Sigmoid colon (tissue), 7 donors: Measurements from ENCODE around the gene PTK7. TPM values are rescaled to one million over a fixed set of nuclear protein-coding genes. Genes with fewer than 3 reads are reported as not detected.

Source experiments
- DNase-seq: peaks from one replicate; pipeline ENCODE4 v3.0.0-alpha.2; 2019
- H3K27ac ChIP-seq, 4 donors: fragments of 200-600 bp; sonication (generic); one replicate each; pipeline ENCODE4 v1.5.1; 2016 to 2019; ENCODE audit warnings: mild to moderate bottlenecking in 1 of 4
- H3K27me3 ChIP-seq, 3 donors: fragments of 200-600 bp; sonication (generic); one replicate each; pipeline ENCODE4 v1.5.1; 2019; ENCODE audit warnings: mild to moderate bottlenecking in 1 of 3
- H3K36me3 ChIP-seq, 4 donors: fragments of 200-600 bp; sonication (generic); one replicate each; pipeline ENCODE4 v1.5.1; 2016 to 2019
- H3K4me1 ChIP-seq, 4 donors: fragments of 200-600 bp; sonication (generic); one replicate each; pipeline ENCODE4 v1.5.1; 2017 to 2019
- H3K4me3 ChIP-seq, 4 donors: fragments of 200-600 bp; sonication (generic); one replicate each; pipeline ENCODE4 v1.5.1; 2017 to 2019; ENCODE audit warnings: mild to moderate bottlenecking in 2 of 4, moderate library complexity in 1 of 4
- H3K9me3 ChIP-seq, 4 donors: fragments of 200-600 bp in 3 of 4; sonication (generic) in 3 of 4; one replicate each; pipeline versions ENCODE4 v1.5.1 to v1.6.1; 2013 to 2019
- EP300 ChIP-seq, 4 donors: sonication (generic); formaldehyde crosslinking; IDR thresholded peaks; one replicate each; pipeline ENCODE4 v1.6.1; 2017; ENCODE audit warnings: antibody characterized with exemption in 4 of 4
- POLR2A ChIP-seq, 2 donors: fragments of 450-650 bp; IDR thresholded peaks; one replicate each; pipeline ENCODE4 v1.6.1; 2016; ENCODE audit warnings: antibody characterized with exemption in 2 of 2, mild to moderate bottlenecking in 2 of 2, moderate library complexity in 2 of 2
- POLR2AphosphoS5 ChIP-seq, 4 donors: sonication (generic); formaldehyde crosslinking; IDR thresholded peaks; one replicate each; pipeline ENCODE4 v1.6.1; 2017; ENCODE audit warnings: antibody characterized with exemption in 4 of 4
- WGBS, 2 donors: extraction: QIAGEN DNeasy Blood & Tissue Kit; methylation state at CpG; one replicate each; pipeline ENCODE4 v1.1.7; 2013; 5-methylcytosine and 5-hydroxymethylcytosine counted together
- intact Hi-C: fragments of 100-400 bp; cut with DNase I; formaldehyde crosslinking; loops from one replicate; pipeline ENCODE4 v1.15.1; 2023
- polyA plus RNA-seq, 3 donors: library from polyadenylated mRNA; stranded (reverse); fragments of 200-250 nt; gene quantifications; one replicate each; pipeline ENCODE4 v1.2.3, GENCODE V29; 2013
- total RNA-seq, 4 donors: library from RNA; depleted of rRNA; stranded (reverse); fragments of >200 nt; gene quantifications; one replicate each; pipeline ENCODE4 v1.1.0, GENCODE V29; 2016
- TF ChIP-seq, protein P1 (sequence below), 4 experiments: fragments of 450-650 bp in 3 of 4; fragments of 200-600 bp in 1 of 4; IDR thresholded peaks; one replicate each; pipeline ENCODE4 v1.5.1; 2016 to 2019; ENCODE audit warnings: antibody characterized with exemption in 4 of 4, mild to moderate bottlenecking in 3 of 4, moderate library complexity in 2 of 4
- donor health status: healthy with polysubstance abuse.
- donor health status: Bipolar disorder and iron deficiency.
- donor health status: healthy.

Gene PTK7
- total and polyA plus RNA-seq, 7 donors = 1.2 to 15.6 (median 6.1) TPM

DNA sequence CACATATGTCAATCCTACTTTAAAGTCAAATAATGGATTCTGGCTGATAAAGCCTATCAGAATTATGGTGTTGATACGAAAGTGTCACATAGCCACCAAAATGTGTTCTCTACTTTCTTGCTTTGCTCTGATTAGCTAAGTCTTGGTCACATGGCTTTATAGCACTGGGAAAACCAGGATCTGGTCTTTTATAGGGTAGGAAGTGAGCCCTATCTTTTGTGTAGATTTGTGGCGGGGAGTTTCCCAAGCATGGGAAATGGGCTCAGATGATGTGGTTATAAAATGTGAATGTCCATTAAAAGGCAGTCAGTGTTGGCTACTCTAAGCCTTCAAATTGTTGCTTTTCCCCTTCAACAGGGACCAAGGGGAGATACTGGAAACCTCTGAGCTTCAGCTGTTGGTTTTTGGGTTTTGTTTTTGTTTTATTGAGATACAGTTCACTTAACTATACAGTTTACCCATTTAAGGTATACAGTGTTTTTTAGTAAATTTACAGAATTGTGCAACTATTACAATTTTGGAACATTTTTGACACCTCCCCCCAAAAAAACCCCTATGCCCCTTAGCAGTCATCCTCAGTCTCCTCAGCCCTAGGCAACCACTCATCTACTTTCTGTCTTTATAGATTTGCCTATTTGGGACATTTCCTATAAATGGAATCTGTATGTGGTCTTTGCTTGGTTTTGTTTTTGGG lies 42.5 kb upstream of the PTK7 start:
- 84 to 87% methylated on average over 2 of the region's 2 CpGs for WGBS, 2 donors
- Histone ChIP-seq H3K4me1 (no peaks in the 10 kb centered on the region), H3K27me3 (no peaks in the 10 kb centered on the region), H3K4me3 (no peak overlapping the region), H3K9me3 (no peaks in the 10 kb centered on the region), H3K36me3 (peaks cover 24 to 84% (median 33%) of the 10 kb centered on the region in 4 donors), H3K27ac (no peak overlapping the region)
- TF ChIP-seq POLR2AphosphoS5 (IDR thresholded peaks at IDR 0.05) (no peak), POLR2A (IDR thresholded peaks at IDR 0.05) (no peak), EP300 (IDR thresholded peaks at IDR 0.05) (no peak)
- TF ChIP-seq, protein P1, sequence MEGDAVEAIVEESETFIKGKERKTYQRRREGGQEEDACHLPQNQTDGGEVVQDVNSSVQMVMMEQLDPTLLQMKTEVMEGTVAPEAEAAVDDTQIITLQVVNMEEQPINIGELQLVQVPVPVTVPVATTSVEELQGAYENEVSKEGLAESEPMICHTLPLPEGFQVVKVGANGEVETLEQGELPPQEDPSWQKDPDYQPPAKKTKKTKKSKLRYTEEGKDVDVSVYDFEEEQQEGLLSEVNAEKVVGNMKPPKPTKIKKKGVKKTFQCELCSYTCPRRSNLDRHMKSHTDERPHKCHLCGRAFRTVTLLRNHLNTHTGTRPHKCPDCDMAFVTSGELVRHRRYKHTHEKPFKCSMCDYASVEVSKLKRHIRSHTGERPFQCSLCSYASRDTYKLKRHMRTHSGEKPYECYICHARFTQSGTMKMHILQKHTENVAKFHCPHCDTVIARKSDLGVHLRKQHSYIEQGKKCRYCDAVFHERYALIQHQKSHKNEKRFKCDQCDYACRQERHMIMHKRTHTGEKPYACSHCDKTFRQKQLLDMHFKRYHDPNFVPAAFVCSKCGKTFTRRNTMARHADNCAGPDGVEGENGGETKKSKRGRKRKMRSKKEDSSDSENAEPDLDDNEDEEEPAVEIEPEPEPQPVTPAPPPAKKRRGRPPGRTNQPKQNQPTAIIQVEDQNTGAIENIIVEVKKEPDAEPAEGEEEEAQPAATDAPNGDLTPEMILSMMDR (IDR thresholded peaks at IDR 0.05) = no peak
- DNase-seq = no peak
- intact Hi-C loops = no loop called here

DNA sequence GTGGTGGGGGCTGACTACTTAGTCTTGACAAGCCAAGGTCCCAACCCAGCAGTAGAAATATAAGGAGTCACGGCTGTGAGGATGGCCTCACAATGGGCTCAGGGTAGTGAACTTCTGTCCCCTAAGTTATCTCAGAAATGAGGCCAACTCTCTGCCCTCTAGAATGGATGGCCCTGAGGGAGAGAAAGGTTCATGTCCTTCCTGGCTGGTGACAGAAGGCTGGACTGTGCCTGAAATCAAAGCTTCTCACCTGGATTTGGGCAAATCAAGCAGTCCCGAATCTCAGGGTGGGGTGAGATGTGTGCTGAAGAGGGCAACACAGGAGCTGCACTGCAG lies 42.0 kb upstream of the PTK7 start:
- no peak overlapping the region for H3K4me3 ChIP-seq
- H3K36me3 ChIP-seq = peaks cover 18 to 84% (median 28%) of the 10 kb centered on the region in 4 donors
- H3K27ac ChIP-seq = no peak overlapping the region
- H3K9me3 ChIP-seq = no peaks in the 10 kb centered on the region
- intact Hi-C loops = no loop called here
- no peak for TF ChIP-seq POLR2A (IDR thresholded peaks at IDR 0.05)
- TF ChIP-seq, protein P1 (IDR thresholded peaks at IDR 0.05) = no peak
- no peak for TF ChIP-seq POLR2AphosphoS5 (IDR thresholded peaks at IDR 0.05)
- no peak for TF ChIP-seq EP300 (IDR thresholded peaks at IDR 0.05)
- no peak for DNase-seq
- WGBS, 2 donors = 92 to 95% methylated on average over 2 of the region's 2 CpGs
- no peaks in the 10 kb centered on the region for H3K27me3 ChIP-seq
- H3K4me1 ChIP-seq = no peaks in the 10 kb centered on the region

DNA sequence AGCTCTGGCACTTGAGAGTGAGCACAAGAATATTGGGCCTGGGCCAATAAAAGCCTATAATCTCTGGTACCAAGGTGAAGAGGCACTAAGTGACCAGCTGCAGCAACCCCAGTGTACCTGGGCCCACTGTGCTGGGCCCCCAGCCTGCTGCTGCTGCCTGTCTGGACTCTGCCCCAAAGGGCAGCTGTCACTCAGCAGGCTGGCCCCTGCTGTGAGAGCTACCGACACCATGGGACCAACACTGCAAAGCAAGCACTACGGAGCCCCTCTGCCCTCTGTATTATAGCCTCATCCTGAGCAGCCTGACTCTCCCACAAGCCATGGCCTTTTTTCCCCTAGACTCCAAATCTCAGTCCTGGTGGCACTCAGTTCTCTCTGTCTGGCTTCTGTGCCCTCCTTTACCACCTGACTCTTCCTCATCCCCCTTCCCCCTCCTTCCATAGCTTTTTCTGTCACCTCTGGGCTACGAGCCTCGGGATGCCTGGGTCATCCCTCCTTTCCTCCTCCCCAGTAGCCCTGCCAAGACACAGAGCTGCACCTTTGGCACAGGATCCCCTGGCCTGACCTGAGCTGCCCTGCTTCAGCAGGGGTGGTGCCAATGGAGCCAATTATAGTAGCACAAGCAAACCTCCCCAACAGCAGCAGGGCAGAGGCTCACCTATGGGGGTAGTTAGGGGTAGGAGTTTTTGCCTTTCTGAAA lies 40.5 kb upstream of the PTK7 start:
- Histone ChIP-seq H3K36me3 (peaks cover 13 to 77% (median 18%) of the 10 kb centered on the region in 4 donors), H3K9me3 (no peaks in the 10 kb centered on the region), H3K27ac (no peak overlapping the region), H3K4me3 (no peak overlapping the region), H3K27me3 (no peaks in the 10 kb centered on the region), H3K4me1 (no peaks in the 10 kb centered on the region)
- intact Hi-C loops = no loop called here
- no peak for DNase-seq
- TF ChIP-seq, protein P1 (IDR thresholded peaks at IDR 0.05) = no peak
- TF ChIP-seq EP300 (IDR thresholded peaks at IDR 0.05) (no peak), POLR2AphosphoS5 (IDR thresholded peaks at IDR 0.05) (no peak)
- WGBS, 2 donors = 77 to 89% methylated on average over 4 of the region's 4 CpGs

DNA sequence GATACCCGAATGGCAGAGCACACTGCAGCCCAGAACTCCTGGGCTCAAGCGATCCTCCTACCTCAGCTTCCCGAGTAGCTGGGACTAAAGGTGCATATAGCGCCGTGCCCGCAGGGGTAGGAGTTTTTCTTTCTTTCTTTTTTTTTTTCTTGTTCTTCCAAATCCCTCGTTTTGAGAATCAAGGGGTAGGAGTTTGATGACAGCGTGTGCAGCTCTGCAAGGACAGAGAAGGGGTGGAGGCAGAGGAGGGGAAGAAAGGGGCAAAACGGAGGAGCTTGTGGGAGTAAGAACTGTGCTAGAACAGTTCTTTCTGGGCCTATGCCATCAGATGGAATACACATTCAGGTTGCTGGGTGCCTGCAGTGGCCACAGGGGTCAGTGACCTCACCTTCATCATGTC lies 39.4 kb upstream of the PTK7 start:
- Histone ChIP-seq H3K9me3 (no peaks in the 10 kb centered on the region), H3K27ac (no peak overlapping the region), H3K4me3 (no peak overlapping the region), H3K27me3 (no peaks in the 10 kb centered on the region), H3K4me1 (no peaks in the 10 kb centered on the region), H3K36me3 (peaks cover 13 to 74% (median 21%) of the 10 kb centered on the region in 4 donors)
- no peak for TF ChIP-seq EP300 (IDR thresholded peaks at IDR 0.05)
- TF ChIP-seq, protein P1 (IDR thresholded peaks at IDR 0.05) = no peak
- TF ChIP-seq POLR2A (IDR thresholded peaks at IDR 0.05) = no peak
- TF ChIP-seq POLR2AphosphoS5 (IDR thresholded peaks at IDR 0.05) = no peak
- 90 to 94% methylated on average over 9 of the region's 9 CpGs for WGBS, 2 donors
- intact Hi-C loops = no loop called here
- no peak for DNase-seq
